ENCODE results near the gene RGS7.

DNA sequence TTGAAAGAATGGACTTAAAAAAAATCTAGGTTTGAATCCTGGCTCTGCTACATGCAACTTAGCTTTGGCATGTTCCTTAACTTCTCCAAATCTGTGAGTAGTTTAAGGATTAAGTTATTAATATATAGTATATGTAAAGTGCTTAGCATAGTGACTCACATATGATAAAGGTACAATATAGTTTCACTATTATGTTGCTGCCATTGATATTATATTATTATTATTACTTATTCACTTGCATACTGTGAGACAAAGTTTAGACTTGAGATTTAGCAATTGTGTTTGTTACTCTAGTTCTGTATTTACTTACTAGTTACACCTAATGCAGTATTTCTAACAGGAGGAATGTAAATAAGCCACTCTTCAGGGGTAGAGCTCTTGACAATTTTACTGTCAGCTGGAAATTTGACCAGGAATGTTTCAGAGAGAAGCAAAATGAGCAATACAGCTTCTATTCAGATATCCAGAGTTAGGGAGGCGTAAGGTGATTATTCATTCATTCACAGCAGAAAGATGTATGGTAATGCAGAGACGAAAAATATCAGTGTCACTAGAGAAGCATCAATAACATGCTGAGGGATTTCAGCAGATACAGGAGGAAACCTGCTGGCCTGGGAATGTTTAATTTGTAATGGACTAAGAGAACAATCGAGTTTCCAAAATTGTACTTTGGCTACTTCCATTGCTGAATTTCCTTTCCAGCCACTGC lies 25.5 kb downstream of the RGS7 start:
- TF ChIP-seq, protein P1, sequence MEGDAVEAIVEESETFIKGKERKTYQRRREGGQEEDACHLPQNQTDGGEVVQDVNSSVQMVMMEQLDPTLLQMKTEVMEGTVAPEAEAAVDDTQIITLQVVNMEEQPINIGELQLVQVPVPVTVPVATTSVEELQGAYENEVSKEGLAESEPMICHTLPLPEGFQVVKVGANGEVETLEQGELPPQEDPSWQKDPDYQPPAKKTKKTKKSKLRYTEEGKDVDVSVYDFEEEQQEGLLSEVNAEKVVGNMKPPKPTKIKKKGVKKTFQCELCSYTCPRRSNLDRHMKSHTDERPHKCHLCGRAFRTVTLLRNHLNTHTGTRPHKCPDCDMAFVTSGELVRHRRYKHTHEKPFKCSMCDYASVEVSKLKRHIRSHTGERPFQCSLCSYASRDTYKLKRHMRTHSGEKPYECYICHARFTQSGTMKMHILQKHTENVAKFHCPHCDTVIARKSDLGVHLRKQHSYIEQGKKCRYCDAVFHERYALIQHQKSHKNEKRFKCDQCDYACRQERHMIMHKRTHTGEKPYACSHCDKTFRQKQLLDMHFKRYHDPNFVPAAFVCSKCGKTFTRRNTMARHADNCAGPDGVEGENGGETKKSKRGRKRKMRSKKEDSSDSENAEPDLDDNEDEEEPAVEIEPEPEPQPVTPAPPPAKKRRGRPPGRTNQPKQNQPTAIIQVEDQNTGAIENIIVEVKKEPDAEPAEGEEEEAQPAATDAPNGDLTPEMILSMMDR (IDR thresholded peaks at IDR 0.05; ENCODE audit: poor library complexity, severe bottlenecking) = no peak
- TF ChIP-seq EZH2 (IDR thresholded peaks at IDR 0.05; ENCODE audit: borderline replicate concordance, insufficient read depth, low read length, poor library complexity, severe bottlenecking) (no peak), EP300 (conservative IDR thresholded peaks at IDR 0.05; ENCODE audit: poor library complexity, severe bottlenecking) (no peak)
